Skeletal muscle satellite cell (primary cell): ENCODE measurements around the gene DSG2.
"Not testable (repeated sequence)": the region's sequence is repeated elsewhere in the genome, so short reads cannot be mapped to it uniquely, and the experiment has no call there.

ENCODE experiments used
- H3K27me3 ChIP-seq: 2 replicates; pipeline ENCODE4 v1.7.0; 2013; ENCODE audit warnings: low read length; ENCODE audit not compliant: control insufficient read depth, insufficient read depth
- H3K36me3 ChIP-seq: 2 replicates; pipeline ENCODE4 v1.7.0; 2013; ENCODE audit warnings: mild to moderate bottlenecking, control low read depth, low read length; ENCODE audit not compliant: insufficient read depth
- H3K4me1 ChIP-seq: 2 replicates; pipeline ENCODE4 v1.7.0; 2013; ENCODE audit warnings: low read length; ENCODE audit not compliant: control insufficient read depth, insufficient read depth
- H3K4me2 ChIP-seq: 2 replicates; pipeline ENCODE4 v1.7.0; 2013; ENCODE audit warnings: mild to moderate bottlenecking, low read length
- H3K4me3 ChIP-seq: 2 replicates; pipeline ENCODE4 v1.7.0; 2013; ENCODE audit warnings: low read length
- H3K9ac ChIP-seq: 2 replicates; pipeline ENCODE4 v1.7.0; 2013; ENCODE audit warnings: mild to moderate bottlenecking, low read depth, low read length, moderate library complexity
- H3K9me3 ChIP-seq: replicated peaks from 2 replicates; pipeline ENCODE4 v1.7.0; 2013; ENCODE audit warnings: mild to moderate bottlenecking, control low read depth, low read length

Gene DSG2

GRCh38 chr18:31489311-31489710 is 8.7 kb upstream of the DSG2 start:
- Histone ChIP-seq H3K9me3 (no peaks in the 10 kb centered on the region), H3K4me1 (no peaks in the 10 kb centered on the region), H3K9ac (no peak overlapping the region), H3K27me3 (no peaks in the 10 kb centered on the region), H3K36me3 (no peaks in the 10 kb centered on the region), H3K4me3 (no peak overlapping the region), H3K4me2 (no peak overlapping the region)

- H3K27me3 ChIP-seq, result no peaks in the 10 kb centered on the region
- no peaks in the 10 kb centered on the region for H3K36me3 ChIP-seq
- no peaks in the 10 kb centered on the region for H3K4me1 ChIP-seq
- H3K4me2 ChIP-seq, result no peak overlapping the region
- no peaks in the 10 kb centered on the region for H3K9me3 ChIP-seq
- H3K4me3 ChIP-seq, result no peak overlapping the region
- H3K9ac ChIP-seq, result no peak overlapping the region
Measured at GRCh38 chr18:31490387-31490786, 7.6 kb upstream of the DSG2 start.

GRCh38 chr18:31490833-31491232 is 7.1 kb upstream of the DSG2 start:
- no peak overlapping the region for H3K4me3 ChIP-seq
- H3K4me1 ChIP-seq, result no peaks in the 10 kb centered on the region
- H3K9ac ChIP-seq, result no peak overlapping the region
- no peaks in the 10 kb centered on the region for H3K36me3 ChIP-seq
- H3K9me3 ChIP-seq, result no peaks in the 10 kb centered on the region
- H3K27me3 ChIP-seq, result no peaks in the 10 kb centered on the region
- H3K4me2 ChIP-seq, result no peak overlapping the region

GRCh38 chr18:31491586-31491985 is 6.4 kb upstream of the DSG2 start:
- no peak overlapping the region for H3K9ac ChIP-seq
- no peaks in the 10 kb centered on the region for H3K27me3 ChIP-seq

GRCh38 chr18:31492671-31493070 is 5.3 kb upstream of the DSG2 start:
- Histone ChIP-seq H3K36me3 (no peaks in the 10 kb centered on the region), H3K27me3 (no peaks in the 10 kb centered on the region), H3K4me2 (no peak overlapping the region), H3K4me3 (no peak overlapping the region), H3K9ac (no peak overlapping the region), H3K4me1 (no peaks in the 10 kb centered on the region), H3K9me3 (no peaks in the 10 kb centered on the region)

More at GRCh38 chr18:31491586-31491985, 6.4 kb upstream of the DSG2 start:
- H3K36me3 ChIP-seq, result no peaks in the 10 kb centered on the region
- no peaks in the 10 kb centered on the region for H3K4me1 ChIP-seq
- no peaks in the 10 kb centered on the region for H3K9me3 ChIP-seq
- no peak overlapping the region for H3K4me3 ChIP-seq
- no peak overlapping the region for H3K4me2 ChIP-seq

GRCh38 chr18:31493171-31493570 is 4.8 kb upstream of the DSG2 start:
- Histone ChIP-seq H3K4me3 (no peak overlapping the region), H3K36me3 (no peaks in the 10 kb centered on the region), H3K4me1 (peaks cover under 1% of the 10 kb centered on the region), H3K27me3 (no peaks in the 10 kb centered on the region), H3K9ac (no peak overlapping the region), H3K9me3 (no peaks in the 10 kb centered on the region), H3K4me2 (no peak overlapping the region)

- Histone ChIP-seq H3K4me1 (peaks cover 3% of the 10 kb centered on the region), H3K36me3 (no peaks in the 10 kb centered on the region), H3K4me3 (no peak overlapping the region), H3K27me3 (peaks cover 5% of the 10 kb centered on the region), H3K9me3 (no peaks in the 10 kb centered on the region), H3K9ac (no peak overlapping the region), H3K4me2 (no peak overlapping the region)
Measured at GRCh38 chr18:31493941-31494340, 4.0 kb upstream of the DSG2 start.

- peaks cover 12% of the 10 kb centered on the region for H3K27me3 ChIP-seq
- not testable (repeated sequence) for H3K4me1 ChIP-seq, H3K9me3 ChIP-seq, H3K4me2 ChIP-seq, H3K4me3 ChIP-seq, H3K36me3 ChIP-seq, H3K9ac ChIP-seq
Measured at GRCh38 chr18:31494705-31495244, 3.2 kb upstream of the DSG2 start.

GRCh38 chr18:31497404-31497835 is 557 bp upstream of the DSG2 start:
- Histone ChIP-seq H3K9ac (no peak overlapping the region), H3K4me2 (no peak overlapping the region), H3K4me3 (no peak overlapping the region), H3K4me1 (peaks cover 3% of the 10 kb centered on the region), H3K36me3 (no peaks in the 10 kb centered on the region), H3K9me3 (no peaks in the 10 kb centered on the region), H3K27me3 (peaks cover 12% of the 10 kb centered on the region)

- Histone ChIP-seq H3K9me3 (no peaks in the 10 kb centered on the region), H3K4me2 (peak overlapping the region; percentile 79), H3K36me3 (no peaks in the 10 kb centered on the region), H3K9ac (no peak overlapping the region), H3K27me3 (peaks cover 12% of the 10 kb centered on the region), H3K4me3 (peak overlapping the region; percentile 63), H3K4me1 (peaks cover 3% of the 10 kb centered on the region)
Measured at GRCh38 chr18:31498574-31499524, 872 bp downstream of the DSG2 start.

- Histone ChIP-seq H3K4me3 (no peak overlapping the region), H3K27me3 (peaks cover 12% of the 10 kb centered on the region), H3K4me1 (peaks cover 3% of the 10 kb centered on the region), H3K36me3 (no peaks in the 10 kb centered on the region), H3K9me3 (no peaks in the 10 kb centered on the region), H3K9ac (no peak overlapping the region), H3K4me2 (no peak overlapping the region)
Measured at GRCh38 chr18:31500051-31500688, 2.2 kb downstream of the DSG2 start.
